Neutrophil (primary cell): Measurements from ENCODE around the gene ZNF324B.
"Not testable (repeated sequence)": the region's sequence is repeated elsewhere in the genome, so short reads cannot be mapped to it uniquely, and the experiment has no call there.

Source experiments
- H3K27ac ChIP-seq: fragments of 200-600 bp; sonication (generic); 2 replicates; pipeline ENCODE4 v1.5.1; 2016; ENCODE audit warnings: mild to moderate bottlenecking, moderate library complexity
- H3K27me3 ChIP-seq: fragments of 200-600 bp; sonication (generic); 2 replicates; pipeline ENCODE4 v1.6.0; 2016; ENCODE audit warnings: mild to moderate bottlenecking
- H3K36me3 ChIP-seq: fragments of 200-600 bp; sonication (generic); 2 replicates; pipeline ENCODE4 v1.5.1; 2017
- H3K4me1 ChIP-seq, 2 experiments: fragments of 200-600 bp in 1 of 2; sonication (generic) in 1 of 2; 1 replicate in 1 of 2; 2 replicates in 1 of 2; pipeline versions ENCODE4 v1.5.1 to v1.6.1; 2013 to 2016; ENCODE audit warnings: low read depth in 1 of 2, low read length in 1 of 2, mild to moderate bottlenecking in 1 of 2, moderate library complexity in 1 of 2; ENCODE audit not compliant: control insufficient read depth in 1 of 2, insufficient read depth in 1 of 2
- H3K4me3 ChIP-seq, 2 experiments: fragments of 200-600 bp in 1 of 2; sonication (generic) in 1 of 2; 1 replicate in 1 of 2; 2 replicates in 1 of 2; pipeline ENCODE4 v1.5.1; 2013 to 2016; ENCODE audit warnings: low read depth in 1 of 2, low read length in 1 of 2, mild to moderate bottlenecking in 1 of 2, moderate library complexity in 1 of 2
- H3K9me3 ChIP-seq: fragments of 200-600 bp; sonication (generic); 2 replicates; pipeline ENCODE4 v1.5.1; 2016
- TF ChIP-seq, protein P1 (sequence below): fragments of 200-600 bp; sonication (generic); IDR thresholded peaks from 2 replicates; pipeline ENCODE4 v1.5.1; 2016; ENCODE audit warnings: antibody characterized with exemption

Gene ZNF324B

GRCh38 chr19:58451358-58452101 lies at the start of gene ZNF324B:
Gene ZNF324B (plus strand): TSS chr19:58451622. CDS start chr19:58453702, 2,080 bp downstream.
- H3K27ac ChIP-seq: peak within 1 kb of the TSS; percentile 40
- H3K27me3 ChIP-seq: peaks cover 28% of the 10 kb centered on the region
- peak within 1 kb of the TSS; percentile 66 to 88 for H3K4me3 ChIP-seq
- TF ChIP-seq, protein P1, sequence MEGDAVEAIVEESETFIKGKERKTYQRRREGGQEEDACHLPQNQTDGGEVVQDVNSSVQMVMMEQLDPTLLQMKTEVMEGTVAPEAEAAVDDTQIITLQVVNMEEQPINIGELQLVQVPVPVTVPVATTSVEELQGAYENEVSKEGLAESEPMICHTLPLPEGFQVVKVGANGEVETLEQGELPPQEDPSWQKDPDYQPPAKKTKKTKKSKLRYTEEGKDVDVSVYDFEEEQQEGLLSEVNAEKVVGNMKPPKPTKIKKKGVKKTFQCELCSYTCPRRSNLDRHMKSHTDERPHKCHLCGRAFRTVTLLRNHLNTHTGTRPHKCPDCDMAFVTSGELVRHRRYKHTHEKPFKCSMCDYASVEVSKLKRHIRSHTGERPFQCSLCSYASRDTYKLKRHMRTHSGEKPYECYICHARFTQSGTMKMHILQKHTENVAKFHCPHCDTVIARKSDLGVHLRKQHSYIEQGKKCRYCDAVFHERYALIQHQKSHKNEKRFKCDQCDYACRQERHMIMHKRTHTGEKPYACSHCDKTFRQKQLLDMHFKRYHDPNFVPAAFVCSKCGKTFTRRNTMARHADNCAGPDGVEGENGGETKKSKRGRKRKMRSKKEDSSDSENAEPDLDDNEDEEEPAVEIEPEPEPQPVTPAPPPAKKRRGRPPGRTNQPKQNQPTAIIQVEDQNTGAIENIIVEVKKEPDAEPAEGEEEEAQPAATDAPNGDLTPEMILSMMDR: no peak
- H3K4me1 ChIP-seq: peaks cover 9 to 13% of the 10 kb centered on the region in 2 experiments
- H3K9me3 ChIP-seq: no peaks in the 10 kb centered on the region
- peaks cover 6% of the 10 kb centered on the region for H3K36me3 ChIP-seq

DNA sequence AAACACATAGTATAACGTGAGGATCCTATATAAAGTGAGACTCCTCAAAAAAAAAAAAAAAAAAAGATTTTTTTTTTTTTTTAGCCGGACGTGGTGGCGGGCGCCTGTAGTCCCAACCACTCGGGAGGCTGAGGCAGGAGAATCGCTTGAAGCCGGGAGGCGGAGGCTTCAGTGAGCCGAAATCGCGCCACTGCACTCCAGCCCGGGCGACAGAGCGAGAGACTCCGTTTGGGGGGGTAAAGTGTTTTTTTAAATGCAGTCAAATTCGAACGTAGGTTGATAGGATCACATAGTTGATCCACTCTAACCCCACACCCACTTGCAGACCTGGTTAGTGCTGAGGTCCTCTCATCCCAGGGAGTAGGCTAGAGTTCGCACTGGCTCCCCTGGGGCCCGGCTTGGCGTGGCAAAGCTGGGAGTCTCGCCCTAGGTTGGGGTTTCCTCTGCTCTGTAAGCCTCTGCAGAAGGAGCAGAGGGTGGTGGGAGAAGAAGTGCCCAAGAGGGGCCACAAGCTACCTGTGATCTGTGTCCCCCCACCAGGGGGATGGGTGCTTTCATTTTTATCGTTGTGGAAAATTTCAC lies 49.5 kb upstream of the ZNF324B start:
- H3K4me1 ChIP-seq: peaks cover 5 to 10% of the 10 kb centered on the region in 2 experiments
- H3K4me3 ChIP-seq: peak overlapping the region; percentile 59 to 64
- H3K27me3 ChIP-seq: peaks cover 30% of the 10 kb centered on the region
- TF ChIP-seq, protein P1: no peak
- no peaks in the 10 kb centered on the region for H3K36me3 ChIP-seq
- H3K9me3 ChIP-seq: no peaks in the 10 kb centered on the region
- no peak overlapping the region for H3K27ac ChIP-seq

GRCh38 chr19:58403920-58404478 lies 47.4 kb upstream of the ZNF324B start:
- not testable (repeated sequence) for H3K9me3 ChIP-seq, H3K4me3 ChIP-seq, H3K36me3 ChIP-seq, H3K27ac ChIP-seq, H3K27me3 ChIP-seq
- H3K4me1 ChIP-seq: peaks cover 17 to 20% of the 10 kb centered on the region in 2 experiments

- TF ChIP-seq, protein P1: no peak
- Histone ChIP-seq H3K27ac (no peak overlapping the region), H3K36me3 (no peaks in the 10 kb centered on the region), H3K4me1 (peaks cover 17 to 18% of the 10 kb centered on the region in 2 experiments), H3K4me3 (peak overlapping the region in 1 of 2 experiments; percentile 91), H3K9me3 (no peaks in the 10 kb centered on the region), H3K27me3 (no peaks in the 10 kb centered on the region)
Observed at GRCh38 chr19:58406818-58407657, 44.4 kb upstream of the ZNF324B start.

- H3K36me3 ChIP-seq: no peaks in the 10 kb centered on the region
- peak overlapping the region; percentile 68 for H3K27ac ChIP-seq
- TF ChIP-seq, protein P1: no peak
- H3K4me1 ChIP-seq: peaks cover 17 to 18% of the 10 kb centered on the region in 2 experiments
- H3K9me3 ChIP-seq: no peaks in the 10 kb centered on the region
- H3K27me3 ChIP-seq: no peaks in the 10 kb centered on the region
- peak overlapping the region; percentile 68 to 91 for H3K4me3 ChIP-seq
Observed at GRCh38 chr19:58407658-58408151, 43.7 kb upstream of the ZNF324B start.
